D721Med (cell line): ENCODE data around the gene UBE2J2.

ENCODE experiments used
- DNase-seq: peaks from one replicate; pipeline ENCODE4 v3.0.0; 2011; ENCODE audit warnings: low spot score; ENCODE audit not compliant: insufficient read length
- FAIRE-seq: peaks from 2 replicates; lab custom pipeline; 2011; peaks lifted over from hg19 to GRCh38; lab: Jason Lieb, UNC
- TF ChIP-seq, protein P1 (sequence below): IDR thresholded peaks from 2 replicates; pipeline ENCODE4 v1.5.1; 2012; ENCODE audit warnings: mild to moderate bottlenecking, control low read depth; ENCODE audit not compliant: insufficient read depth; ENCODE audit errors: missing control alignments

Gene UBE2J2

DNA sequence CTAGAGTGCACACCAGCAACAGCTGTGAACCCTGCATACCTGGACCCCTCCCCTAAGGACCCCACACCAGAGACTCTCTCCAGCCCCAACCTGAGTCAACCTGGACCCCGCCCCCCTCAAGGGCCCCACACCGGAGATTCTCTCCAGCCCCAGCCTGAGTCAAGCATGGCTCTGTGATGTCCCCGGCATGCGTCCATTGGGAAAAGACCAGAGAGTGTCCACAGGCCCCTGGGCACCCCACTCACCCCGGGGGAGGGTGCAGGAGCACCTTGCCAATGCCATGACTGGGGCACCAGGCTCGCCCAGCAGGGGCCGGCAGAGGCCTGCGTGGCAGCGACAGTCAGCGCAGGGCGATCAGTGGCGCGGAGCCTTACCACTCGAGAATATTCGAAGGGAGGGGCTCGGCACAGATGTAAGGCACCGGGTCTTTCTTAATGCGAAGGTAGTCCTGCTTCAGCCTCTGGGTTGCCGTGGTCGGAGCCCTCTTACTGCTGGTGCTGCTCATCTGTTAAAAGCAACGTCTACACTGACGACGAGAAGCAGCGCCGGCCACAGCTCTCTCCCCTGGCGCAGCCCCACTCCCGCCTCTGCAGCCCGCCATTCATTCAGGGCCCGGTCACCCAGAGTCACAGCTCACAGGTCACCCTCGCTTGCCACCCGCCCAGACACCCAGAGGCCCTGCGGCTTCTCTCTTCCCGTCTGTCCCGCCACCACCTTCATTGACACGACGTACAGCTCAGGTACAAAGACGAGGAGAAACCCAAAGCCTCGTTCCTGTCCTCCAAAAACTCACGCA is 6.0 kb downstream of the UBE2J2 start:
- TF ChIP-seq, protein P1, sequence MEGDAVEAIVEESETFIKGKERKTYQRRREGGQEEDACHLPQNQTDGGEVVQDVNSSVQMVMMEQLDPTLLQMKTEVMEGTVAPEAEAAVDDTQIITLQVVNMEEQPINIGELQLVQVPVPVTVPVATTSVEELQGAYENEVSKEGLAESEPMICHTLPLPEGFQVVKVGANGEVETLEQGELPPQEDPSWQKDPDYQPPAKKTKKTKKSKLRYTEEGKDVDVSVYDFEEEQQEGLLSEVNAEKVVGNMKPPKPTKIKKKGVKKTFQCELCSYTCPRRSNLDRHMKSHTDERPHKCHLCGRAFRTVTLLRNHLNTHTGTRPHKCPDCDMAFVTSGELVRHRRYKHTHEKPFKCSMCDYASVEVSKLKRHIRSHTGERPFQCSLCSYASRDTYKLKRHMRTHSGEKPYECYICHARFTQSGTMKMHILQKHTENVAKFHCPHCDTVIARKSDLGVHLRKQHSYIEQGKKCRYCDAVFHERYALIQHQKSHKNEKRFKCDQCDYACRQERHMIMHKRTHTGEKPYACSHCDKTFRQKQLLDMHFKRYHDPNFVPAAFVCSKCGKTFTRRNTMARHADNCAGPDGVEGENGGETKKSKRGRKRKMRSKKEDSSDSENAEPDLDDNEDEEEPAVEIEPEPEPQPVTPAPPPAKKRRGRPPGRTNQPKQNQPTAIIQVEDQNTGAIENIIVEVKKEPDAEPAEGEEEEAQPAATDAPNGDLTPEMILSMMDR: no peak
- DNase-seq (no peak), FAIRE-seq (no peak)

DNA sequence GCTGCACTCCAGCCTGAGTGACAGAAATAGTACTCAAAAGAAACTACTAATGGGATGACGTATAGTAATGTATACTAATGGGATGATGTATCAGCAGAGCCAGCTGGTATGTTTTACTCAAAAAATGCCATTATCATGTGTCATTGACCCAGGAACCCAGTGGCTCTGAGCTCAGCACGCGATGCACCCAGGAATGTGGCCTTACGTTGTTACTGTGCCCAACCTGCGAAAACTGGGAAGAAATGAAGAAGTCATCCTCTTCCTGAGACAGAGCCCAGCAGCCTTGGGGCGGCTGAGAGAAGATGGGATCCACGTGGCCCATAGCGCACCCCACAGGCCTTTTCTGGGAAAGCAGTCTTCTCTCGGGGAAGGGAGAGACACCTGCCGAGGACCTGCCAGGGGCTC is 8.8 kb downstream of the UBE2J2 start:
- DNase-seq (no peak), FAIRE-seq (no peak)

DNA sequence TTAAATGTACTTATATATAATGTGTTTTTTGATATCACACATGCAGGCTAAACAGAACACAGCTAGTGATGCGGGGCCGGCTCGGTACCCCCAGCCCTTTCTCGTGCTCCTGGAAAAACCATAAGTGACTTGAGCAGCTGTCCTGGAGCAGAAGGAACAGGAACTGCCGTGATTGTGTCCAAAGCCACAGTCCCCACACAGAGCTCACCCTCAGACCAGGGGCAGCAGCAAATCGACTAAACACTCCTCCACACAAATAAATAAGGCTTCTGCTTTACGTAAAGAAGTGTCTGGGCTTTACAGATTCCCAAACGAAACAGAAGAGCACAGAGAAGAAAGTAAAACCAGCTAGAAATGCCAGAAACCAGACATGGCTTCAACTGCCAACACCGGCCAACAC is 9.6 kb downstream of the UBE2J2 start:
- TF ChIP-seq, protein P1: no peak
- FAIRE-seq (no peak), DNase-seq (no peak)

More for the DNA sequence above, 8.8 kb downstream of the UBE2J2 start:
- TF ChIP-seq, protein P1: peak; percentile 9

DNA sequence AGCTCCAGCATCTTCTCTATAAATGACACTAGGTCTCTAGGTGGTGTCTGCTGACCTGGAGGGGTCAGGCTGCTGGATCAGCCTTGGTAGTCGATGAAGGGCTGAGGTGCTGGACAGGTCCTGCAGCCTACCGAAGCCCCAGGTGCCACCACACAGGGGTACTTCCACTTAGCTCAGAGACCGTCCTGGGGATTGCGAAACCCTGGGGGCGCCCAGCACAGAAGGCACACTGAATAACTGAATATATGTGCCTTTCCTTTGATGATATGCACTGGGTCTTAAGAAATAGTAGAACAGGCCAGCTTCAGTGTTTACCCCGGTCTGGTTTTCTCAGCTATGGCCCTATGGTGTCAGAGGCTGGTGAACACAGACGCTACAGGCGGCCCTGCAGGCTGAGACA is 10.9 kb downstream of the UBE2J2 start:
- FAIRE-seq (no peak), DNase-seq (no peak)
- TF ChIP-seq, protein P1: no peak

DNA sequence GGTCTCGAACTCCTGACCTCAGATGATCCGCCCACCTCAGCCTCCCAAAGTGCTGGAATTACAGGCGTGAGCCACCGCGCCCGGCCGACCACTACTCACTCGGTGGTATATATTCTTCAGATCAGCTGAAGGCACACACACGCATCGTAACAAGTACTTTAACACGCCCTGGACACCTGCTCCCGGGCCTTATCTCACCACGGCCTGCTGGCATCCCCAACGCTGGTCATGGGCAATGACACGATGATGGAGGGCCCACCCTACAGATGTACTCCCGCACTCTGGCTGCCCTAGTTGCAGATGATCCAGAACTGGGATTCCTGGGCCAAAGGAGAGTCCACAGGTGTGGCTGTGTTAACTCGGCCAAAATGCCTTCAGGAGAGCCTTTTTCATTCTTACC is 11.6 kb downstream of the UBE2J2 start:
- DNase-seq (no peak), FAIRE-seq (no peak)
- TF ChIP-seq, protein P1: no peak

DNA sequence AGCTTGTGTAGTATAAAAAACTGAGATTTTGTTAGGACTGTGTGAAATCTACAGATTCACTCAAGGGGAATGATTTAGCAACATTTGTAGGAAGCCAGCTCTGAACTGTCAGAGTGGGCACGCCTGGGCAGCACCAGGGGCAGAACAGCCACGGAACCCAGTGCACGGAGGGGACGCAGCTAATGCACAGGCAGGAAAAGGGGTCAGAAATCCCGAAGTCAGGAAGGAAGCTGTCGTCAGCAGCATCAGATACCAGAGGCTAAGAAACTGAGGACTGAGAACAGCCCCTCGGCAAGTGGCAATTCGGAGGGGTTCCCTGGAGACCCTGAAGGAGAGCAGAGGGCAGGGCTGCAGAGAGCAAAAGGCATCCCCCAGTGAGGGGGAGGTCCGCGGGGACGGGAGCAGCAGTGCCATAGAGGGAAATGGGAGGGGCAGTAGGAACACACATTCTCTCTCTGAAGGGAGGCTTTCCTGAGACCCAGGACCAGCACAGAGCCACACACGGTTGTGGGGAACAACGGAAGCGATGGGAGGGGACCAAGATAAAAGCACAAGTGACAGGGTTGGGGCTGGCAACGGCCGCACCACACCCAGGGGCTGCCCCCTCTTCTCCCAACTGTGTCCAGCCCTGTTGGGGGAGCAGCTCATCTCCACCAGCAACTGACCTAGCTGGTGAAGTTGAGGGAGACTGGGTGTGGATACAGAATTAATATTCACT is 12.7 kb downstream of the UBE2J2 start:
- no peak for FAIRE-seq
- TF ChIP-seq, protein P1: no peak
- DNase-seq: no peak
